Activated CD4-positive, alpha-beta T cell treated with anti-CD3 and anti-CD28 coated beads for 36 hours (primary cell): ENCODE results near the gene APBA1. TPM values are rescaled to one million over a fixed set of nuclear protein-coding genes. Genes with fewer than 3 reads are reported as not detected.

Experiments
- ATAC-seq: fragments of 200-7000 bp; cut with Tn5 transposase; one replicate; pipeline ENCODE4 v1.10.0; 2021; ENCODE audit warnings: mild to moderate bottlenecking, moderate library complexity
- CTCF ChIA-PET: fragments of 350-600 bp; sonication (Branson Sonifier 250); formaldehyde crosslinking; loops from one replicate; lab custom pipeline; 2021; ENCODE audit warnings: antibody characterized with exemption; lab: Charles Lee
- POLR2A ChIA-PET: fragments of 350-600 bp; sonication (Branson Sonifier 250); formaldehyde crosslinking; loops from one replicate; lab custom pipeline; 2021; ENCODE audit warnings: antibody characterized with exemption, inconsistent platforms; lab: Charles Lee
- DNase-seq: peaks from one replicate; pipeline ENCODE4 v3.0.0-alpha.2; 2020
- H3K27ac Mint-ChIP-seq: one replicate; pipeline ENCODE4 v1.8.0; 2021; ENCODE audit warnings: mixed read lengths
- H3K27me3 Mint-ChIP-seq: one replicate; pipeline ENCODE4 v1.8.0; 2021; ENCODE audit warnings: mixed read lengths
- H3K36me3 Mint-ChIP-seq: one replicate; pipeline ENCODE4 v1.8.0; 2021; ENCODE audit warnings: low read depth, mixed read lengths
- H3K4me1 Mint-ChIP-seq: one replicate; pipeline ENCODE4 v1.8.0; 2021; ENCODE audit warnings: mixed read lengths
- H3K4me3 Mint-ChIP-seq: one replicate; pipeline ENCODE4 v1.8.0; 2021; ENCODE audit warnings: mild to moderate bottlenecking, moderate library complexity, mixed read lengths
- H3K9me3 Mint-ChIP-seq: one replicate; pipeline ENCODE4 v1.8.0; 2021; ENCODE audit warnings: low read depth, mixed read lengths
- intact Hi-C, 2 experiments: fragments of 100-400 bp; cut with DNase I in 1 of 2; cut with micrococcal nuclease in 1 of 2; formaldehyde crosslinking; loops; one replicate each; pipeline versions ENCODE4 v1.14.2 to v1.15.1; 2022 to 2024; cut with DNase I, micrococcal nuclease
- total RNA-seq, 2 experiments: library from RNA; stranded (reverse); gene quantifications; one replicate each; pipeline ENCODE4 v1.2.3, GENCODE V29; 2021

The APBA1 gene
- total RNA-seq, 2 experiments from 2014 or later = 0.16 to 0.35 TPM

DNA sequence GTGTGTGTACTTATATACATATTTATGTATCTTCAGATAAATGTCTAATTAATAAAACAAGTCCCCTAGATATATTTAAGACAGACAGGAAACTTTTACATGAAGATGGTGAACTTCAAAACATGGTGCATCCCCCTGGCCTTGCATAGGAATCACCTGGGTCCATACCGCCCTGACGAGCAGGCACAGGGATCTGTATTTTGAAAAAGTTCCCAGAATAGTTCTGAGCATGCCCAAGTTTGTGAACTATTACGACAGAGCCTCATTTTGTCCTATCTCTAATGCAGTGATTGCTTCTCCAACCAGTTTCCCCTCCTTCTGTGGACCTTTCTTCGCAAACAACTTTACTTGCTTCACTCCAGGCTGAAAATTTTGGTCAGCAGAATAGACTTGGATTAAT lies 98.1 kb downstream of the APBA1 start:
- Mint-ChIP-seq H3K27ac (no peak overlapping the region), H3K36me3 (no peaks in the 10 kb centered on the region), H3K4me1 (no peaks in the 10 kb centered on the region), H3K9me3 (no peaks in the 10 kb centered on the region), H3K4me3 (no peak overlapping the region), H3K27me3 (peaks cover 3% of the 10 kb centered on the region)
- ATAC-seq (no peak), DNase-seq (no peak)
- intact Hi-C loops = no loop called here
- POLR2A ChIA-PET = no interaction called here
- CTCF ChIA-PET = interaction anchor here (0.7 kb wide), 1 partner anchor 1177 kb away, joined by 3 read pairs; no protein-coding TSS in a partner anchor

DNA sequence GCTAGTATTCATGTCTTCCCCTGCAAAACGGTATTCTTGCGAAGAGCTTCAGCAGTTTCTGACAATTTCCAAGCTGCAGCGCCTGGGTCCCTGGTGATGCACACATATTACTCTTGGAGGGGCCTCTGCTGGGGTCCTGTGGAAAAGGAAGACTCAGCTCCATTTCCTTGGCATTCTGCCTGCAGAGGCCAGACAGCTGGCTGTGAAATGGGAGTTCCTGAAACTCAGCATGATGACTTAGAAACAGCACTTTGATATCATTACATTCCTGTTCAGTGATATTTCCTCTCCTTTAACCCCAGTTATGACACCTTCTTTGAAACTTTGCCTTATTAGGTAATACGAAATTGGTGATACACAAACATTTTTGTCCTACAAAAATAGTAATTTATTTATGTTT lies 98.5 kb downstream of the APBA1 start:
- Mint-ChIP-seq H3K27me3 (peaks cover 3% of the 10 kb centered on the region), H3K4me3 (no peak overlapping the region), H3K9me3 (no peaks in the 10 kb centered on the region), H3K4me1 (no peaks in the 10 kb centered on the region), H3K27ac (no peak overlapping the region), H3K36me3 (no peaks in the 10 kb centered on the region)
- no peak for ATAC-seq
- POLR2A ChIA-PET = no interaction called here
- DNase-seq = no peak
- intact Hi-C loops = no loop called here
- CTCF ChIA-PET = interaction anchor here (0.7 kb wide), 1 partner anchor 1177 kb away, joined by 3 read pairs; no protein-coding TSS in a partner anchor

DNA sequence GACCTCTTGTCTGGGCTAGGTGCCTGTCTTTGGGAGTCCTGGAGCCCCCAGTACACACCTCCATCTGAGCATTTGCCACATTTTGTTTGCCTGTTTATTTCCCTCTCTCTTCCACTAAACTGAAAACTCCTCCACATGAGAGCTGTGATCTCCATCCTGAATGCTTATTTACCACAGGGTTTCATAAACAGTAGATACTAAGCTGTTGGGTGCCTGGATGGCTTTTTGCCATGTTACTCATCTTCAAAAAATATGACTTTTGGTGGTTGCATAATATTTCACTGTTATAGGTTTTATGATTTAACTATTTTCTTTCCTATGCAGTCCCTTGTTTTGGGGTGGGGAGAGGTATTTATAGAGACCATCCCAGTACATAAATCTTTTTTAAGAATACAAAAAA lies 99.6 kb downstream of the APBA1 start:
- Mint-ChIP-seq H3K4me3 (no peak overlapping the region), H3K4me1 (no peaks in the 10 kb centered on the region), H3K36me3 (no peaks in the 10 kb centered on the region), H3K27ac (no peak overlapping the region), H3K27me3 (peaks cover 3% of the 10 kb centered on the region), H3K9me3 (no peaks in the 10 kb centered on the region)
- POLR2A ChIA-PET = no interaction called here
- intact Hi-C loops = no loop called here
- ATAC-seq = no peak
- CTCF ChIA-PET = interaction anchor here (1.1 kb wide), 1 partner anchor 110 kb away, joined by 3 read pairs; no protein-coding TSS in a partner anchor
- DNase-seq = no peak

DNA sequence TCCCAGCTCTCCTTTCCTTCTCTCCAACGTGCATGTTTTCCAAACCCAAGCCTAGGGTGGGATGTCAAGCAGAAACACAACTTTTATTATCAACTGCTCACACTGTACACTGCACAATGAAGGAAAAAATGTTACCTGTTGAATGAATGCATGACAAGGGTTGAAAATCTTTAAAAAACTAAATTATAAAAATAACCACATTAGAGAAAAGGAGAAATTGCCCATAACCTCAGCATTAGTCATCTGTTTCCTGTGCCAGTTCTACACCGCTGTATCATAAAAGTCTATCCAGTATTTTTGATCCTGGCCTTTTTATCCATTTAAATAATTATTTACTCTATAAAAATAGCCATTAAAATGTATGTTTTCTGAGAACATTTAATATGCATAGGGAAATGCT lies 101.1 kb downstream of the APBA1 start:
- Mint-ChIP-seq H3K9me3 (no peaks in the 10 kb centered on the region), H3K27me3 (peaks cover 3% of the 10 kb centered on the region), H3K4me1 (no peaks in the 10 kb centered on the region), H3K27ac (no peak overlapping the region), H3K4me3 (no peak overlapping the region), H3K36me3 (no peaks in the 10 kb centered on the region)
- intact Hi-C loops = no loop called here
- POLR2A ChIA-PET = no interaction called here
- DNase-seq (no peak), ATAC-seq (no peak)
- CTCF ChIA-PET = no interaction called here

DNA sequence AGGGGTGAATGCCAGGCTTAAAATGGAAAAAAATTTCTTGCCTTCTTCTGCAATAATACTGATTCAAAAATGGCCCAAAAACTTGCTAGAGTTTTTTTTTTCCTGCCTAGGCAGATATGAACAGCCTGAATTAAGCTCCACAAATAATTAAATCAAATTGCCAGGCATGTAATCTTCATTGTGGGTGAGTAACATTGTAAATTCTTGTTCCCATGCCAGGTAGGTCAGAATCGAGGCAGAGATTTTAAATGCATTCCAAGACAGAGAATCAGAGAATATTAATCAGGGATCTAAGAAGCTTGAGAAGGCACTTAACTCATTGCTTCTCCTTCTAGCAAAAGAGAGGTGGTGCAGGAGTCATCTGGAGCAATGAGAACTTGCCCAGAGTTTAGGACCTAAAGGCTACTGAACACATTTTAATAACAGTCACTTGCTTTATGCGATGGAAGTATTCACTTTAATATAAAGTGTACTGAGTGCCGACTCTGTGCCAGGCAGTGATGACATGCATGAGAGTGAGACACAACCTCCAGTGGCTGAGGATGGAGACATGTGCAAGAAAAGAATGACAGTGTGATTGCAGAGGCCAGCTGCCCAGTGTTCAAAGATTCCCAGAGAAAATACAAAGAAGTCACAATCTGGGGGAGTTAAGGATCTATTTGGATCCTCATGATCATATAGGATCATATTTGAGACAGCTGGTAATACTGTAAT lies 102.3 kb downstream of the APBA1 start:
- DNase-seq = no peak
- Mint-ChIP-seq H3K27ac (no peak overlapping the region), H3K4me3 (no peak overlapping the region), H3K36me3 (no peaks in the 10 kb centered on the region), H3K9me3 (no peaks in the 10 kb centered on the region), H3K4me1 (no peaks in the 10 kb centered on the region), H3K27me3 (peaks cover 5% of the 10 kb centered on the region)
- ChIA-PET CTCF (no interaction called here), POLR2A (no interaction called here)
- intact Hi-C loops = no loop called here
- ATAC-seq = no peak

DNA sequence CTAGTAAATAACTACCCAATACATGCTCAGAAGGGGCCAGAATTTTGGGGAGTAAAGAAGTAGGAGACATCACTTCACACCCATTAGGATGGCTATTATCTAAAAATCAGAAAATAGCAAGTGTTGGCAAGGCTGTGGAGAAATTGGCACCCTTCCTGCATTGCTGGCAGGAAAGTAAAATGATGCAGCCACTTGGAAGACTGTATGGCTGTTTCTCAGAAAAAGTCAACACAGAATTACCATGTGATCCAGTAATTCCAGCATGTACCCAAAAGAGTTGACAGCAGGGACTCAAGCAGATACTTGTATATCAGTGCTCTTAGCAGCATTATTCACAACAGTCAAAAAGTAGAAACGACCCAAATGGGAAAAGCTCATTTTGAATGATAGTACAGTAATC lies 107.6 kb downstream of the APBA1 start:
- intact Hi-C loops = no loop called here

DNA sequence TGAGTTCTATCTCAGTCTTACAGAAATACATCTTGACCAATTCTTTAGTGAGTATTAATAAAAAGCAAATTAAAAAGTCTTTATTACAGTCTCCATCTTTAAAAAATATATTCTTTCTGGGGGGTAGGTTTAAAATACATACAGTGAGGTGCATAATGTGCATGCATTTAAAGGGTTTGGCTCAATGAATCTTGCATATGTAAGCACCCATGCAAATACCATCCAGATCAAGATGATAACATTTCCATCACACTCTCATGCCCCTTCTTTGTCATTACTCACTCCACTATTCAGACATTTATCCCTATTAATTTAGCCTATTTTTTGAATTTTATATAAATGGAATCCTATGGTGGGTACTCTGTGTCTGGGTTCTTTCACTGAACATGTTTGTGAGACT lies 113.0 kb downstream of the APBA1 start:
- Mint-ChIP-seq H3K27ac (no peak overlapping the region), H3K27me3 (peaks cover 7% of the 10 kb centered on the region), H3K4me3 (no peak overlapping the region), H3K4me1 (no peaks in the 10 kb centered on the region), H3K36me3 (no peaks in the 10 kb centered on the region), H3K9me3 (no peaks in the 10 kb centered on the region)
- ATAC-seq (no peak), DNase-seq (no peak)
- POLR2A ChIA-PET = no interaction called here
- CTCF ChIA-PET = no interaction called here
- intact Hi-C loops = loop anchor here in 1 of 2 experiments (10.0 kb wide), 1 partner anchor 356 kb away; no protein-coding TSS in a partner anchor

More for the DNA sequence above, 107.6 kb downstream of the APBA1 start:
- peaks cover 7% of the 10 kb centered on the region for H3K27me3 Mint-ChIP-seq
- POLR2A ChIA-PET = no interaction called here
- no peak for ATAC-seq
- H3K36me3 Mint-ChIP-seq = no peaks in the 10 kb centered on the region
- CTCF ChIA-PET = interaction anchor here (0.6 kb wide), 1 partner anchor 1039 kb away, joined by 3 read pairs; no protein-coding TSS in a partner anchor
- DNase-seq = no peak
- H3K9me3 Mint-ChIP-seq = no peaks in the 10 kb centered on the region
- no peaks in the 10 kb centered on the region for H3K4me1 Mint-ChIP-seq
- H3K4me3 Mint-ChIP-seq = no peak overlapping the region
- H3K27ac Mint-ChIP-seq = no peak overlapping the region

DNA sequence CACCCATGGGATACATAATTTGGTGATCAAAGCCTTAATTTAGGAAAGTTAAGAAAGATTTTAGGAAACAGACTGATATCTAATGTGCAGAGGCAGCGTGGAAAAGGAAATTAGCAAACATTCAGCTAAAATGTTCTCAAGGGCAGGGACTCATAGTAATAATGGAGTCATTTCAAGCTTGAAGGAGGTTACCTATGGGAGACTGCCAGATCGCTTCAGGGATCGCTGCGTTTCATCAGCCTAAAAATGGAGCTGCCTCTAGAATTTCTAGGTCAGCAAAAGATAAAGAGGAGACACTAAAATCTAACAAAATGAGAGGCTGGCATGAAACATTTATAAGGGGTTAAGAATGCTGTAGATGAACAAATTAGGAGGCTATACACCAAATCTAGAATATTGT lies 115.5 kb downstream of the APBA1 start:
- peaks cover 13% of the 10 kb centered on the region for H3K27me3 Mint-ChIP-seq
- no peak overlapping the region for H3K27ac Mint-ChIP-seq
- H3K9me3 Mint-ChIP-seq = no peaks in the 10 kb centered on the region
- ChIA-PET CTCF (interaction anchor here (1.4 kb wide), 1 partner anchor 135 kb away, joined by 9 read pairs; no protein-coding TSS in a partner anchor), POLR2A (no interaction called here)
- ATAC-seq (no peak), DNase-seq (no peak)
- H3K4me1 Mint-ChIP-seq = no peaks in the 10 kb centered on the region
- intact Hi-C loops = loop anchor here in 1 of 2 experiments (10.0 kb wide), 1 partner anchor 358 kb away; no protein-coding TSS in a partner anchor
- no peaks in the 10 kb centered on the region for H3K36me3 Mint-ChIP-seq
- no peak overlapping the region for H3K4me3 Mint-ChIP-seq

DNA sequence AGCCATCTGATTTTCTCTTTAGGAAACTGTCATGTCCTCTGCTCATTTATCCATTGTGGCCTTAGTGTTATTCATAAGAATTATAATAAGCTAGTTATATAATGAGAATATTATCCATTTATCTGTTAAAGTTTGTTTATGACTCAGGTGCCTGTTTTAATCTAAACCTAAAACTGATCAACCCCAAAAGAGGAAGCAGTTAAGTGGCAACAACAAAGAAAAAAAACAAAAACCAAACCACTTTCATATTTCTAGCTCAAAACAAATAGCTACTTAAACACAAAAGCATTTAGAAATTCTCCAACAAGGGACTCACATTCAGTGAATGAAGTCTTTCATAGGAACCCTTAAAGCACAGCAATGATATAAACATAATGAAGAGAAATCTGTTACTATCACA lies 116.4 kb downstream of the APBA1 start:
- no peaks in the 10 kb centered on the region for H3K9me3 Mint-ChIP-seq
- H3K27me3 Mint-ChIP-seq = peaks cover 14% of the 10 kb centered on the region
- H3K4me3 Mint-ChIP-seq = no peak overlapping the region
- no peak for ATAC-seq
- ChIA-PET POLR2A (no interaction called here), CTCF (interaction anchor here (1.5 kb wide), 1 partner anchor 133 kb away, joined by 4 read pairs; no protein-coding TSS in a partner anchor)
- H3K27ac Mint-ChIP-seq = no peak overlapping the region
- DNase-seq = no peak
- intact Hi-C loops = loop anchor here in 1 of 2 experiments (10.0 kb wide), 1 partner anchor 359 kb away; no protein-coding TSS in a partner anchor
- no peaks in the 10 kb centered on the region for H3K36me3 Mint-ChIP-seq
- H3K4me1 Mint-ChIP-seq = no peaks in the 10 kb centered on the region

DNA sequence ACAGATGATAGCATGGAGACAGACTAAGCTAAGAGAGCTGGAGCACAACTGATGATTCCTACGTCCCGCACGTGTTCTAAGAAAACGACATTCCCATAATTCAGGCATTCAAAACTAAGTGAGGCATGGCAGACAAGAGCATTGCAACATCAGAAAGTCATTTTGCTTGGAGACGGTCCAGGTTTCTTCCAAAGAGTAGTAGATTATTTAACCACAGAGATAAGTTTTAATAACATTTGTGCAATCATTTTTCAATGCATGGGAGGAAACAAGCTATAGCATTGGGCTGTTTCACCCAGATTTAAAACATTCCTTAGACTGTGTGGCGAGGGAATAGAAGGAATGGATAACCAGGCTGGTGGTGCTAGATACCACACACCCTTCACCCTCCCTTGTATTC lies 117.2 kb downstream of the APBA1 start:
- Mint-ChIP-seq H3K27me3 (peaks cover 15% of the 10 kb centered on the region), H3K4me3 (no peak overlapping the region), H3K4me1 (no peaks in the 10 kb centered on the region), H3K36me3 (no peaks in the 10 kb centered on the region), H3K9me3 (no peaks in the 10 kb centered on the region), H3K27ac (no peak overlapping the region)
- DNase-seq (no peak), ATAC-seq (no peak)
- intact Hi-C loops = loop anchor here in 1 of 2 experiments (10.0 kb wide), 1 partner anchor 360 kb away; no protein-coding TSS in a partner anchor
- ChIA-PET POLR2A (no interaction called here), CTCF (interaction anchor here (0.5 to 1.5 kb wide), 2 partner anchors 133 to 204 kb away, joined by 3 to 4 read pairs; no protein-coding TSS in a partner anchor)

DNA sequence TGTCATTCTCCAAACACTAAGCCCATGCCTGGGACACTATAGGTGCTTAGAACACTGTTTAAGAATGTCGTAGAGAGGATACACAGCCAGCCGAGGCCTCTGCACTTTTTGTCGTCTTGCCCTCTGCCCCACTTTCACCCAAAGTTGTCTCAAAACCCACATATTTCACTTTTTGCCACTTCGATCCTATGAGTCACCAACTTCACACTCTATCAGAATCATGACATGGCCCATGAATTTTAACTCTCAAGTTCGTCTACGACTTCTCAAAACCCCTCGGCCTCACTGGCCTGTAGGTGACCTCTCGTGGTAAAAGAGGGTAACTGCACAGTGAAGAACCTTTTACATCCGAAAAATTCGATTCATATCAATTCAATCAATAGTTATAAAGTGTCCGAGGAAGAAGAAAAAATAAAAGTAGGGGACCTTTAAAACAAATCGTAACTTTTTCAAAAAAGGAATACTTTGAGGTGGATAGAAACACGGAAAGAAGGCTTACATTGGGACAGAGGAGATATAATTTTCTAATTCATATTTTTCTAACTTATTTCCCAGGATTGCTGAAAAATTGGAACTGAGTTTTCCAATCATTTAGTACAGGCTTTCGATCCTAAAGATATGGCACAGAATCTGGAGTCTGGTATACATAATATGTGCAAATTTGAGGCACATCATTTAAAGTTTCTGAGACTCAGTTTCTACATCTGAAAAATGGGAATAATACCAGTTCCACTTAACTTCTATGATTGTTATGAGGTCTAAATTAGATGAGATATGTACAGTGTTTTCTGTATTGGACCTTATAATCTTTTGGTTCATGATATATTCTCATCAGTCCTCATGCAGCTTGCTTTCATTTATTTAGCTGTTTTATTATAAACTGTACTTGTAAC lies 122.6 kb downstream of the APBA1 start:
- ChIA-PET CTCF (interaction anchor here (3.5 kb wide), 1 partner anchor 128 kb away, joined by 29 read pairs; no protein-coding TSS in a partner anchor), POLR2A (no interaction called here)
- intact Hi-C loops = loop anchor here (1.0 to 10.0 kb wide), 5 partner anchors 126 to 514 kb away; partner anchors contain the start of gene FXN (in 2 of the 2)
- ATAC-seq = peak; percentile 80
- Mint-ChIP-seq H3K27me3 (peaks cover 13% of the 10 kb centered on the region), H3K4me3 (no peak overlapping the region), H3K27ac (no peak overlapping the region), H3K9me3 (no peaks in the 10 kb centered on the region), H3K36me3 (no peaks in the 10 kb centered on the region), H3K4me1 (peaks cover 5% of the 10 kb centered on the region)
- DNase-seq = peak; percentile 52
